GM19193 (cell line): ENCODE results near the gene SPR.

Experiments used
- POLR2A ChIP-seq: IDR thresholded peaks from 4 replicates; pipeline ENCODE4 v1.6.1; 2011; ENCODE audit not compliant: insufficient read depth, insufficient read length; ENCODE audit errors: extremely low read depth

SPR gene

GRCh38 chr2:72917877-72918553 lies 30.8 kb downstream of the SPR start:
- TF ChIP-seq POLR2A = no peak

- no peak for TF ChIP-seq POLR2A
Observed at GRCh38 chr2:72919414-72920317, 32.5 kb downstream of the SPR start.

- no peak for TF ChIP-seq POLR2A
Observed at GRCh38 chr2:72920318-72921087, 33.3 kb downstream of the SPR start.

DNA sequence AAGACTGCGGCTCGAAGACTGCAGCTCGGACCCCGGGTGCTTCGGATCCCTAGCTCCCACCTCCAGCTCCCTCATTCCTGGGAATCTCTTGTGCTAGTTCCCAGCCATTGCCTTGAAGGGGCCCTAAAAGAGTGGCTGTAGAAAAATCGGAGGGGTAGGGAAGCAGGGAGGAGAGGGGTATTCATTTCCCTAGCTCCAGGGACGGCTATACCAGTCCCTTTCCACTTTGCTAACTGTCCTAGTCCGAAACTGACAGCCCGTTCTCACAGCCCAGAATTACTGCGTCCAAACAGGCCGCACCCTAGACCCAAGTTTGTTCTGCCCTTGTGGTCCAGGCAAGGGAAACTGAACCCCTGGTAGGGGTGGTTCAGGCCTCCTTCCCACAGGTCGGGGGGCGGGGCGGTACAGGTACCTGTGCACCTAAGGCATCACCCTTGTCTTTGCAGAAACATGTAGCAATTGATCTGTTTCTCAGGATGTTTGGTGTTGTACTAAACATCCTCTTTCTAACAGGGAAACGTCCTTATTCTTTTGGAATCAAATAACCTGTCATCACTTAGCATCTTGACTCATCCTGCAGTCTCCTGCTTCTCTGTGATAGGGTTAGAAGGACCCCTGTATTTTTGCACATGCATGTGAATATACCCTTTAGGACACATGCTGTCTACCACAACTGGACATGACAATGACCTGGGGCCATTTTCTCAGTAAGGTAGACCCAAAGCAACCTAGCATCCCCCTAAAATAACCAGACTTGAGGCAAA lies 34.1 kb downstream of the SPR start:
- no peak for TF ChIP-seq POLR2A

GRCh38 chr2:72921853-72922252 lies 34.6 kb downstream of the SPR start:
- TF ChIP-seq POLR2A = no peak

GRCh38 chr2:72923833-72924352 lies 36.7 kb downstream of the SPR start:
- TF ChIP-seq POLR2A = no peak

DNA sequence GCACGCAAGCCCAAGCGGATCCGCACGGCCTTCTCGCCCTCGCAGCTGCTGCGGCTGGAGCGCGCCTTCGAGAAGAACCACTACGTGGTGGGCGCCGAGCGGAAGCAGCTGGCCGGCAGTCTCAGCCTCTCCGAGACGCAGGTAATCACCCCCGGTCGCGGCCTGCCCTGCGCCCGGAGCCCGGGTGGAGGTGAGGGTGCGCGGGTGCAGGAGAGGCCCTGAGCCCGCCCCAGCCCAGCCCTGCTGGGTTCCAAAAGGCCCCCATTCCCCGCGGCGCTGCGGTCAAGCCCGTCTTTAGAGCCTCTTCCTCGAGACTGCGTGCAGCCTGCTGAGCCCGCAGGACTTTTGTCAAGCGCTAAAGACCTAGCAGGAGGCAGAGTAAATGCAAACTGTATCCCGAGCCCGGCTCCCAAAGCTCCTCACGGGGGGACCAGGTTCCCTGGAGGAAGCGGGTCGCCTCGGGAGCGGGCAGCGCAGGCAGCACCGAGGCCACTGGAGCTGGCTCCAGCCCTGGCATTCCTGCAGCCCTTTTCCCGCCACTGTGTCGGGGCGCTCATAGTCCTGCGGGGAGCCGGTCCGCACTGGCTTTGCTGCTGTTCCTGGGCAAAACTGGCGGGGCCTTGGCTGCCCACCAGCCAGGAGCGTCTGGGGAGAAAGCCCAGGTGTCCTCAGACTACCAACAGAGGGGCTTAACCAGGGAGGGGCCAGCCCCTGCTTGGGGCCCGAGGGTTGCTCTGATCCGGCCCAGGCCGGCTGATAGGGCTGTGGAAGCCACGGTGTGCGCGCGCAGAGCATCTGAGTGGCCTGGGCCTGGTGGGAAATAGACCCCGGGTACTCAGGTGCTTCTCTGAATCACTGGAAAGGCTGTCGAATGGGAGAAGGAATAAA lies 37.4 kb downstream of the SPR start:
- TF ChIP-seq POLR2A = no peak

GRCh38 chr2:72925328-72925943 lies 38.2 kb downstream of the SPR start:
- no peak for TF ChIP-seq POLR2A

DNA sequence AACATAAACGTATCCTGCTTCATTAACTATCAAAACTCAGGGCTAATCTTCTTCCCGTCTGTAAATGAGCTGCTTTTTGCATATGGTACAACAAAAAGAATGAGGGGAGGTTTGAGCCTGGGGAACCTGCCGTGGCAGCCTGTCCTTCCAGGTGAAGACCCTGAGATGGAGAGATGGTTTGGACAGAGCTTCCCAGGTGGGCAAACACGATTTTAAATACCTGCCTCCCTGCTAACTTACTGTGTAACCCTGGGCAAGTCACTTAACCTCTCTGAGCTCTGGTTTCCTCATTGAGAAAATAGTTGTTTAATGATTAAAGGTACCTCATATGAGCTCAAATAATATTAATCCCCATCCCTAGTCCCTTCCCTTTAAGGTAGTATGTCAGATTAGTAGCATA lies 39.2 kb downstream of the SPR start:
- TF ChIP-seq POLR2A = no peak

GRCh38 chr2:72926811-72927465 lies 39.7 kb downstream of the SPR start:
- TF ChIP-seq POLR2A = no peak

GRCh38 chr2:72927619-72928550 lies 40.7 kb downstream of the SPR start:
- no peak for TF ChIP-seq POLR2A

DNA sequence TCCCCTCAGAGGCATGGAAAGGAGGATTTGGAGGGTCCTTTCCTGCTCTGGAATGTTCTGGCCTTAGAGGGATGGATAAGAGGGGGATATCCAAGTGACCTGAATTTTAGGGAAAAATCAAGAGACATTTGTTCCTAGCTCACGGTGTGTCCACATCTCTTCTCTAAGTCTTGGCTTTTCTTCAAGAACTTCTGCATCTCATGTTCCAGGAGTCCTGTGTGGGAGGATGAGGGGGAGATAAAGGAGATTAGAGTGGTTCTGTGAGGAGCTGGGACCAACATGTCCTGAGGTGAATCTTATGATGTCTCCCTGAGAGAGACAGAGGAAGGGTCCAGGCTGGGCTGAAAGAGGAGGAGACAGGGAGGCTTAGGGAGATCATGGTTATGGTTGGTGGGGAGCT lies 41.8 kb downstream of the SPR start:
- no peak for TF ChIP-seq POLR2A

GRCh38 chr2:72931280-72931910 lies 44.2 kb downstream of the SPR start:
- no peak for TF ChIP-seq POLR2A
